ENCODE results near the gene C8G. TPM values are rescaled to one million over a fixed set of nuclear protein-coding genes. Genes with fewer than 3 reads are reported as not detected.

The C8G gene
- total RNA-seq, 1 experiment from 2014 or later = 0.77 TPM

DNA sequence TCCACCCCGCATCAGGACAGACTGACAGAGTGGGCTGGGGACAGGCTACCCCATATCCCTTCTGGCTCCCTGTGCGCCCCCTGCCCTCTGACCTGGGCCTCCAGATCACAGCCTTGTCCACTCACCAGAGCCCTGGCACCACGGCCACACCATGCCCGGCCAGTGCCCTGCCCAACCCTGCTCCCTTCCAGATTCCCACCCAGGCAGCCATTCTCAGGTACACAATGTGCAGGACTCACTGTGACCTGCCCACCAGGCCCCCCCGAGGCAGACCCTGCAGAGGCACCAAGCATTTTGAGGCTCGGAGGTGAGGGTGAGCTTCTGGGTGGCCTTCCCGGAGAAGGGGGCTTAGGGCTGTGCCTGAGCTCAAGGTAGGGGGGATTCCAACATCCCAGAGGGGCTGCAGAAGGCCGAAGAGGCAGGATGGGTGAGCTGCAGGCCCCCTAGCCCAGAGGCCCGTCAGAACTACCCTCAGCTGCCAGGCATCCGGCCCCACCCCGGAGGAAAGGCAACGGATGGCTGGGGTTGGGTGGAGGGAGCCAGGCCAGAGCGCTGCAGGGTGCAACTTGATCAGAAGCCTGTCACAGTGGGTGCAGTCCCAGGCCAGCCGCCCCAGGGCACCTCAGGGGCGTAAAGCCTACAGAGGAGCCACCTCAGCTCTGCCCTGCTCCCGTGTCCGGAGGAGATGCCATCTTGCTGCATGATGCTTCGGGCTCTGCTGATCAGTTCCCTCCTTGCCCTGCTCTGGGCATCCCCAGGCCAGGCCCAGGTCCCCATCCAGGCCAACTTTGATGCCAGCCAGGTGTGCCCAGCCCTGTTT, 37.4 kb downstream of the C8G start, which contains the start of gene LCNL1:
TSS of gene LCNL1 (plus strand) at position 762 of the 820 bp plus-strand sequence. CDS start 594 bp downstream, outside the sequence.
- Histone ChIP-seq H3K27me3 (ENCODE audit: low read length) (no peaks in the 10 kb centered on the region), H3K4me3 (ENCODE audit: low read length) (no peak within 1 kb of the TSS), H3K9me3 (ENCODE audit: low read length) (no peaks in the 10 kb centered on the region), H3K4me2 (ENCODE audit: low read length) (no peak within 1 kb of the TSS), H3K79me2 (ENCODE audit: low read length) (no peaks in the 10 kb centered on the region), H3K27ac (ENCODE audit: low read length) (no peak within 1 kb of the TSS), H3F3A (ENCODE audit: low read length, unreplicated experiment) (no peaks in the 10 kb centered on the region), H3K36me3 (ENCODE audit: low read depth, low read length) (no peaks in the 10 kb centered on the region), H2AFZ (ENCODE audit: low read length) (no peak within 1 kb of the TSS), H3K9ac (ENCODE audit: low read length) (no peak within 1 kb of the TSS), H4K20me1 (ENCODE audit: low read length) (no peaks in the 10 kb centered on the region), H3K9me2 (replicated peaks; ENCODE audit: low read length) (no peaks in the 10 kb centered on the region), H3K4me1 (ENCODE audit: insufficient read depth, low read length) (no peaks in the 10 kb centered on the region)
- ChIA-PET POLR2A (ENCODE audit: unreplicated experiment) (no interaction called here), CTCF (no interaction called here)
- no TSS peak for BruUV-seq (replicated peaks)
- ATAC-seq (no peak), DNase-seq (no peak)
- no peak for TF ChIP-seq EZH2 (IDR thresholded peaks at IDR 0.05; ENCODE audit: low read length, unreplicated experiment)
- TF ChIP-seq EZH2phosphoT487 (IDR thresholded peaks at IDR 0.05; ENCODE audit: borderline replicate concordance, low read length) = no peak
- TF ChIP-seq, protein P1, sequence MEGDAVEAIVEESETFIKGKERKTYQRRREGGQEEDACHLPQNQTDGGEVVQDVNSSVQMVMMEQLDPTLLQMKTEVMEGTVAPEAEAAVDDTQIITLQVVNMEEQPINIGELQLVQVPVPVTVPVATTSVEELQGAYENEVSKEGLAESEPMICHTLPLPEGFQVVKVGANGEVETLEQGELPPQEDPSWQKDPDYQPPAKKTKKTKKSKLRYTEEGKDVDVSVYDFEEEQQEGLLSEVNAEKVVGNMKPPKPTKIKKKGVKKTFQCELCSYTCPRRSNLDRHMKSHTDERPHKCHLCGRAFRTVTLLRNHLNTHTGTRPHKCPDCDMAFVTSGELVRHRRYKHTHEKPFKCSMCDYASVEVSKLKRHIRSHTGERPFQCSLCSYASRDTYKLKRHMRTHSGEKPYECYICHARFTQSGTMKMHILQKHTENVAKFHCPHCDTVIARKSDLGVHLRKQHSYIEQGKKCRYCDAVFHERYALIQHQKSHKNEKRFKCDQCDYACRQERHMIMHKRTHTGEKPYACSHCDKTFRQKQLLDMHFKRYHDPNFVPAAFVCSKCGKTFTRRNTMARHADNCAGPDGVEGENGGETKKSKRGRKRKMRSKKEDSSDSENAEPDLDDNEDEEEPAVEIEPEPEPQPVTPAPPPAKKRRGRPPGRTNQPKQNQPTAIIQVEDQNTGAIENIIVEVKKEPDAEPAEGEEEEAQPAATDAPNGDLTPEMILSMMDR (conservative IDR thresholded peaks at IDR 0.05; ENCODE audit: low read depth, low read length) = no peak
- intact Hi-C loops (cut with micrococcal nuclease) = no loop called here

GRCh38 chr9:136983167-136983566, 38.1 kb downstream of the C8G start:
- TF ChIP-seq EZH2phosphoT487 (IDR thresholded peaks at IDR 0.05; ENCODE audit: borderline replicate concordance, low read length) (no peak), EZH2 (IDR thresholded peaks at IDR 0.05; ENCODE audit: low read length, unreplicated experiment) (no peak)
- H3K27ac ChIP-seq (ENCODE audit: low read length) = no peak overlapping the region
- no peaks in the 10 kb centered on the region for H3K36me3 ChIP-seq (ENCODE audit: low read depth, low read length)
- H2AFZ ChIP-seq (ENCODE audit: low read length) = no peak overlapping the region
- H3K4me2 ChIP-seq (ENCODE audit: low read length) = no peak overlapping the region
- H3K9me3 ChIP-seq (ENCODE audit: low read length) = no peaks in the 10 kb centered on the region
- H3K9me2 ChIP-seq (replicated peaks; ENCODE audit: low read length) = no peaks in the 10 kb centered on the region
- H3K79me2 ChIP-seq (ENCODE audit: low read length) = no peaks in the 10 kb centered on the region
- no peaks in the 10 kb centered on the region for H3K27me3 ChIP-seq (ENCODE audit: low read length)
- H4K20me1 ChIP-seq (ENCODE audit: low read length) = no peaks in the 10 kb centered on the region
- DNase-seq (no peak), ATAC-seq (no peak)
- BruUV-seq (replicated peaks) = no TSS peak
- no peaks in the 10 kb centered on the region for H3F3A ChIP-seq (ENCODE audit: low read length, unreplicated experiment)
- intact Hi-C loops (cut with micrococcal nuclease) = no loop called here
- ChIA-PET POLR2A (ENCODE audit: unreplicated experiment) (no interaction called here), CTCF (no interaction called here)
- no peak overlapping the region for H3K4me3 ChIP-seq (ENCODE audit: low read length)
- no peak overlapping the region for H3K9ac ChIP-seq (ENCODE audit: low read length)
- H3K4me1 ChIP-seq (ENCODE audit: insufficient read depth, low read length) = no peaks in the 10 kb centered on the region

GRCh38 chr9:136983656-136984314, 38.7 kb downstream of the C8G start:
- no peak overlapping the region for H2AFZ ChIP-seq (ENCODE audit: low read length)
- ChIA-PET CTCF (no interaction called here), POLR2A (ENCODE audit: unreplicated experiment) (no interaction called here)

More at GRCh38 chr9:136983656-136984314, 38.7 kb downstream of the C8G start:
- Histone ChIP-seq H3K9ac (ENCODE audit: low read length) (no peak overlapping the region), H3F3A (ENCODE audit: low read length, unreplicated experiment) (no peaks in the 10 kb centered on the region), H3K9me2 (replicated peaks; ENCODE audit: low read length) (no peaks in the 10 kb centered on the region), H3K27me3 (ENCODE audit: low read length) (no peaks in the 10 kb centered on the region), H3K79me2 (ENCODE audit: low read length) (no peaks in the 10 kb centered on the region), H3K9me3 (ENCODE audit: low read length) (no peaks in the 10 kb centered on the region), H3K27ac (ENCODE audit: low read length) (no peak overlapping the region), H3K4me2 (ENCODE audit: low read length) (no peak overlapping the region), H3K4me3 (ENCODE audit: low read length) (no peak overlapping the region), H3K4me1 (ENCODE audit: insufficient read depth, low read length) (no peaks in the 10 kb centered on the region), H3K36me3 (ENCODE audit: low read depth, low read length) (no peaks in the 10 kb centered on the region), H4K20me1 (ENCODE audit: low read length) (no peaks in the 10 kb centered on the region)
- TF ChIP-seq, protein P1 (conservative IDR thresholded peaks at IDR 0.05; ENCODE audit: low read depth, low read length) = no peak
- no peak for ATAC-seq
- intact Hi-C loops (cut with micrococcal nuclease) = no loop called here
- no peak for DNase-seq
- no TSS peak for BruUV-seq (replicated peaks)

Data from PC-3 (cell line).